GM12878 (cell line): ENCODE results near the gene ANKRD33. TPM values are rescaled to one million over a fixed set of nuclear protein-coding genes. Genes with fewer than 3 reads are reported as not detected.

Experiments
- ATAC-seq: fragments of 200-7000 bp; cut with Tn5 transposase; 3 replicates; pipeline ENCODE4 v1.9.1; 2020; ENCODE audit warnings: mild to moderate bottlenecking, moderate library complexity
- BruUV-seq: library from RNA; stranded (reverse); fragments of 400-500 nt; replicated peaks from 2 replicates; lab custom pipeline; 2021; lab: Mats Ljungman, UMichigan
- CTCF ChIA-PET: fragments of 300-600 bp; sonication (Branson Sonifier 250); formaldehyde crosslinking; extraction: SDS; loops from one replicate; lab custom pipeline; 2021; ENCODE audit warnings: inconsistent platforms; lab: Yijun Ruan, JAX
- POLR2A ChIA-PET: fragments of 350-600 bp; formaldehyde crosslinking; extraction: SDS; loops from one replicate; lab custom pipeline; 2021; ENCODE audit warnings: inconsistent platforms; lab: Charles Lee
- RAD21 ChIA-PET: fragments of 300-600 bp; sonication (Branson Sonifier 250); formaldehyde crosslinking; loops from one replicate; lab custom pipeline; 2023; ENCODE audit warnings: antibody characterized with exemption; ENCODE audit not compliant: unreplicated experiment; lab: Charles Lee
- SMC1A ChIA-PET: fragments of 300-600 bp; sonication (Branson Sonifier 250); formaldehyde crosslinking; loops from one replicate; lab custom pipeline; 2023; ENCODE audit not compliant: unreplicated experiment, uncharacterized antibody; lab: Charles Lee
- DNase-seq: peaks from one replicate; pipeline ENCODE4 v3.0.0-alpha.2; 2011; ENCODE audit warnings: low read depth, low spot score
- FAIRE-seq: peaks from 3 replicates; lab custom pipeline; 2011; peaks lifted over from hg19 to GRCh38; lab: Jason Lieb, UNC
- H2AFZ ChIP-seq: 2 replicates; pipeline ENCODE4 v1.6.0; 2011; ENCODE audit warnings: low read depth, low read length, control low read depth; ENCODE audit not compliant: control insufficient read depth
- H3K27ac ChIP-seq: 2 replicates; pipeline ENCODE4 v1.5.1; 2011; ENCODE audit warnings: control low read depth; ENCODE audit not compliant: control insufficient read depth, insufficient read depth
- H3K27me3 ChIP-seq, 2 experiments: replicated peaks in 1 of 2; 2 replicates each; pipeline versions ENCODE4 v1.6.0 to v1.6.1; 2011; ENCODE audit warnings: low read length in 1 of 2; ENCODE audit not compliant: control insufficient read depth in 2 of 2, insufficient read depth in 2 of 2
- H3K36me3 ChIP-seq, 2 experiments: 2 replicates each; pipeline ENCODE4 v1.5.1; 2011; ENCODE audit warnings: low read length in 1 of 2; ENCODE audit not compliant: control insufficient read depth in 2 of 2, insufficient read depth in 2 of 2
- H3K4me1 ChIP-seq: 2 replicates; pipeline ENCODE4 v1.6.1; 2011; ENCODE audit warnings: mild to moderate bottlenecking, low read length, moderate library complexity, mixed read lengths; ENCODE audit not compliant: control insufficient read depth, insufficient read depth
- H3K4me2 ChIP-seq: 2 replicates; pipeline ENCODE4 v1.6.0; 2011; ENCODE audit warnings: control low read depth; ENCODE audit not compliant: control insufficient read depth, insufficient read depth
- H3K4me3 ChIP-seq: fragments of 200-600 bp; sonication (generic); 2 replicates; pipeline ENCODE4 v1.5.1; 2016
- H3K79me2 ChIP-seq: 2 replicates; pipeline ENCODE4 v1.6.0; 2011; ENCODE audit warnings: low read length; ENCODE audit not compliant: control insufficient read depth, insufficient read depth
- H3K9ac ChIP-seq: 2 replicates; pipeline ENCODE4 v1.8.0; 2011; ENCODE audit warnings: low read length, control low read depth, mixed read lengths; ENCODE audit not compliant: control insufficient read depth, insufficient read depth
- H3K9me3 ChIP-seq: replicated peaks from 3 replicates; pipeline ENCODE4 v1.5.1; 2011; ENCODE audit warnings: mild to moderate bottlenecking, low read length; ENCODE audit not compliant: control insufficient read depth, insufficient read depth
- H4K20me1 ChIP-seq: 2 replicates; pipeline ENCODE4 v1.6.0; 2011; ENCODE audit not compliant: control insufficient read depth, insufficient read depth
- BCLAF1 ChIP-seq: fragments of 450-650 bp; IDR thresholded peaks from 2 replicates; pipeline ENCODE4 v1.6.1; 2017; ENCODE audit warnings: antibody characterized with exemption, mild to moderate bottlenecking, moderate library complexity
- CBFB ChIP-seq: IDR thresholded peaks from 2 replicates; pipeline ENCODE4 v1.6.1; 2016; ENCODE audit warnings: antibody characterized with exemption, low read depth
- HDAC6 ChIP-seq: fragments of 200-600 bp; sonication (generic); IDR thresholded peaks from one replicate; pipeline ENCODE4 v1.8.0; 2017; ENCODE audit warnings: antibody characterized with exemption; ENCODE audit not compliant: unreplicated experiment
- HDGF ChIP-seq: fragments of 450-650 bp; IDR thresholded peaks from 2 replicates; pipeline ENCODE4 v1.6.1; 2016; ENCODE audit warnings: antibody characterized with exemption
- KLF5 ChIP-seq: fragments of 450-650 bp; IDR thresholded peaks from 2 replicates; pipeline ENCODE4 v1.6.1; 2014; ENCODE audit warnings: mild to moderate bottlenecking; ENCODE audit not compliant: partially characterized antibody
- LARP7 ChIP-seq: fragments of 450-650 bp; IDR thresholded peaks from 2 replicates; pipeline ENCODE4 v1.6.1; 2017; ENCODE audit warnings: mild to moderate bottlenecking
- POLR2AphosphoS2 ChIP-seq: IDR thresholded peaks from 2 replicates; pipeline ENCODE4 v1.6.1; 2011; ENCODE audit warnings: low read depth, mild to moderate bottlenecking, low read length, improper control_type of control experiment, moderate library complexity
- RBBP5 ChIP-seq: fragments of 200-600 bp; sonication (generic); conservative IDR thresholded peaks from 2 replicates; pipeline ENCODE4 v1.6.1; 2016
- REST ChIP-seq: IDR thresholded peaks from 2 replicates; pipeline ENCODE4 v1.6.1; 2012; ENCODE audit warnings: mild to moderate bottlenecking, low read depth, low read length
- SPI1 ChIP-seq: IDR thresholded peaks from 2 replicates; pipeline ENCODE4 v1.6.1; 2011; ENCODE audit warnings: low read depth, mild to moderate bottlenecking, low read length, moderate library complexity, borderline replicate concordance; ENCODE audit not compliant: insufficient read depth
- TCF7 ChIP-seq: IDR thresholded peaks from 2 replicates; pipeline ENCODE4 v1.6.1; 2014; ENCODE audit warnings: antibody characterized with exemption, borderline replicate concordance
- ZBED1 ChIP-seq: IDR thresholded peaks from 2 replicates; pipeline ENCODE4 v1.6.1; 2016; ENCODE audit warnings: borderline replicate concordance
- ZNF687 ChIP-seq: fragments of 450-650 bp; IDR thresholded peaks from 2 replicates; pipeline ENCODE4 v1.6.1; 2017; ENCODE audit warnings: mild to moderate bottlenecking, moderate library complexity
- WGBS: methylation state at CpG from one replicate; pipeline ENCODE4 v1.1.6; 2016; ENCODE audit warnings: low lambda C conversion rate; ENCODE audit not compliant: insufficient replicate concordance, insufficient coverage; ENCODE audit errors: missing lambda C conversion rate; 5-methylcytosine and 5-hydroxymethylcytosine counted together
- in situ Hi-C: fragments of 300-500 bp; cut with MboI; formaldehyde crosslinking; loops from 9 replicates; pipeline ENCODE4 v1.14.3; 2018; ENCODE audit warnings: mixed read lengths
- intact Hi-C: fragments of 100-400 bp; cut with micrococcal nuclease; formaldehyde crosslinking; loops from one replicate; pipeline ENCODE4 v1.14.2; 2022; ENCODE audit not compliant: unreplicated experiment
- polyA plus RNA-seq, 11 experiments: library from polyadenylated mRNA; depleted of rRNA in 4 of 11; unstranded in 6 of 11; stranded (reverse) in 5 of 11; fragments of >200 nt; fragmentation: Nextera tagmentation in 4 of 11; fragmentation: Illumina TruSeq in 1 of 11; extraction: Ambion mirVana in 4 of 11; extraction: Trizol in 1 of 11; gene quantifications; 1 replicate in 1 of 11; 2 replicates in 10 of 11; pipeline versions ENCODE4 v1.2.1 to v1.2.3, GENCODE V29; 2011 to 2016; ENCODE audit warnings: inconsistent platforms in 2 of 11, missing spikeins in 2 of 11, low read depth in 1 of 11
- total RNA-seq, 4 experiments: library from RNA; depleted of rRNA in 3 of 4; stranded (reverse); fragments of >200 nt in 3 of 4; fragmentation: Illumina TruSeq in 1 of 4; extraction: Trizol in 1 of 4; gene quantifications; 2 replicates each; pipeline versions ENCODE4 v1.2.1 to v1.2.3, GENCODE V29; 2013 to 2021

ANKRD33 gene
- total and polyA plus RNA-seq, 10 of the 15 experiments (the other 5 are each of a cell fraction or from before 2014, with no cell fraction given): not detected

GRCh38 chr12:51890511-51891171, 2.7 kb downstream of the ANKRD33 start:
- ATAC-seq: no peak
- no peak for FAIRE-seq
- ChIA-PET RAD21 (no interaction called here), SMC1A (no interaction called here), POLR2A (no interaction called here), CTCF (no interaction called here)
- no peaks in the 10 kb centered on the region for H4K20me1 ChIP-seq
- H3K4me1 ChIP-seq: no peaks in the 10 kb centered on the region
- no TSS peak for BruUV-seq
- H3K4me2 ChIP-seq: no peak overlapping the region
- no peaks in the 10 kb centered on the region; the same call in 2 of the 3 replicates for H3K9me3 ChIP-seq
- no peak overlapping the region for H3K9ac ChIP-seq
- H3K36me3 ChIP-seq: no peaks in the 10 kb centered on the region
- H2AFZ ChIP-seq: no peak overlapping the region
- intact Hi-C loops (loop anchor here (5.0 kb wide), 1 partner anchor 132 kb away; no protein-coding TSS in a partner anchor), in situ Hi-C loops (no loop called here)
- no peaks in the 10 kb centered on the region for H3K27me3 ChIP-seq
- WGBS: 25% methylated on average over 22 of the region's 22 CpGs
- DNase-seq: no peak
- H3K27ac ChIP-seq: no peak overlapping the region
- H3K4me3 ChIP-seq: no peak overlapping the region
- no peaks in the 10 kb centered on the region for H3K79me2 ChIP-seq
- TF ChIP-seq ZNF687 (no peak), HDAC6 (no peak), CBFB (no peak), TCF7 (no peak), SPI1 (no peak), BCLAF1 (no peak), LARP7 (no peak), ZBED1 (no peak), POLR2AphosphoS2 (no peak), RBBP5 (no peak), REST (no peak), KLF5 (no peak), HDGF (no peak)
